HepG2 (cell line): ENCODE measurements around the gene LYST. TPM values are rescaled to one million over a fixed set of nuclear protein-coding genes. Genes with fewer than 3 reads are reported as not detected.
A peak's percentile ranks its signal among the peaks of the same experiment; 100 is the strongest.

Source experiments
- ATF5 ChIP-seq: sonication (generic); formaldehyde crosslinking; IDR thresholded peaks from 2 replicates; pipeline ENCODE4 v1.4.0; 2020; ENCODE audit warnings: mild to moderate bottlenecking, low read depth, missing genetic modification reagents
- HDAC1 ChIP-seq: sonication (generic); formaldehyde crosslinking; IDR thresholded peaks from 2 replicates; pipeline ENCODE4 v1.5.1; 2020; ENCODE audit warnings: mild to moderate bottlenecking, missing genetic modification reagents
- HMG20B ChIP-seq: conservative IDR thresholded peaks from 2 replicates; pipeline ENCODE4 v1.6.1; 2016; ENCODE audit warnings: missing genetic modification reagents, missing compliant biosample characterization
- HMGXB4 ChIP-seq, 2 experiments: sonication (generic) in 1 of 2; formaldehyde crosslinking in 1 of 2; IDR thresholded peaks; 2 replicates each; pipeline versions ENCODE4 v1.4.0 to v1.6.1; 2018 to 2020; ENCODE audit warnings: missing genetic modification reagents in 2 of 2, borderline replicate concordance in 1 of 2, low read depth in 1 of 2, mild to moderate bottlenecking in 1 of 2, missing biosample characterization in 1 of 2
- MAZ ChIP-seq, 2 experiments: sonication (generic) in 1 of 2; formaldehyde crosslinking in 1 of 2; IDR thresholded peaks; 2 replicates each; pipeline versions ENCODE4 v1.5.0 to v1.6.1; 2012 to 2020; ENCODE audit warnings: low read depth in 2 of 2, mild to moderate bottlenecking in 2 of 2, borderline replicate concordance in 1 of 2, improper control_type of control experiment in 1 of 2, low read length in 1 of 2, missing genetic modification reagents in 1 of 2, moderate library complexity in 1 of 2
- MBNL3 ChIP-seq: fragments of 250-450 bp; sonication (Bioruptor Pico); conservative IDR thresholded peaks from 2 replicates; pipeline ENCODE4 v1.8.0; 2022; ENCODE audit warnings: mild to moderate bottlenecking, inconsistent platforms
- NONO ChIP-seq, 2 experiments: fragments of 450-650 bp in 1 of 2; sonication (generic) in 1 of 2; formaldehyde crosslinking in 1 of 2; IDR thresholded peaks in 1 of 2; conservative IDR thresholded peaks in 1 of 2; 2 replicates each; pipeline versions ENCODE4 v1.6.1 to v1.8.0; 2017 to 2022; ENCODE audit warnings: mild to moderate bottlenecking in 1 of 2, missing genetic modification reagents in 1 of 2, moderate library complexity in 1 of 2
- RAD21 ChIP-seq: fragments of 450-650 bp; formaldehyde crosslinking; IDR thresholded peaks from 2 replicates; pipeline ENCODE4 v1.5.0; 2020; ENCODE audit warnings: mild to moderate bottlenecking
- RXRA ChIP-seq: sonication (generic); formaldehyde crosslinking; IDR thresholded peaks from 2 replicates; pipeline ENCODE4 v1.5.1; 2020; ENCODE audit warnings: missing genetic modification reagents
- SALL1 ChIP-seq: sonication (generic); formaldehyde crosslinking; IDR thresholded peaks from 2 replicates; pipeline ENCODE4 v1.8.0; 2022; ENCODE audit warnings: mild to moderate bottlenecking, missing genetic modification reagents
- TEAD2 ChIP-seq: sonication (generic); formaldehyde crosslinking; IDR thresholded peaks from 2 replicates; pipeline ENCODE4 v1.9.0; 2021; ENCODE audit warnings: missing genetic modification reagents
- ZIK1 ChIP-seq: sonication (generic); formaldehyde crosslinking; IDR thresholded peaks from 2 replicates; pipeline ENCODE4 v1.5.0; 2020; ENCODE audit warnings: mild to moderate bottlenecking, low read depth, missing genetic modification reagents, borderline replicate concordance
- ZNF547 ChIP-seq: sonication (generic); formaldehyde crosslinking; IDR thresholded peaks from 2 replicates; pipeline ENCODE4 v1.5.1; 2020; ENCODE audit warnings: mild to moderate bottlenecking, missing genetic modification reagents
- ZNF597 ChIP-seq: sonication (generic); formaldehyde crosslinking; IDR thresholded peaks from 2 replicates; pipeline ENCODE4 v1.5.0; 2020; ENCODE audit warnings: missing genetic modification reagents
- ZNF777 ChIP-seq: sonication (generic); formaldehyde crosslinking; IDR thresholded peaks from 2 replicates; pipeline ENCODE4 v1.4.0; 2020; ENCODE audit warnings: missing genetic modification reagents
- polyA plus RNA-seq, 8 experiments: library from polyadenylated mRNA; depleted of rRNA in 3 of 8; stranded (reverse) in 7 of 8; unstranded in 1 of 8; fragments of >200 nt; fragmentation: Illumina TruSeq in 4 of 8; extraction: Trizol in 4 of 8; gene quantifications; 2 replicates each; pipeline versions ENCODE4 v1.2.1 to v1.2.3, GENCODE V29; 2011 to 2016; ENCODE audit warnings: low read depth in 4 of 8, missing spikeins in 1 of 8, mixed read lengths in 1 of 8; ENCODE audit not compliant: insufficient read depth in 1 of 8
- total RNA-seq, 5 experiments: library from RNA; depleted of rRNA; stranded (reverse); fragments of >200 nt; fragmentation: Illumina TruSeq; extraction: Trizol; gene quantifications; 2 replicates each; pipeline ENCODE4 v1.2.3, GENCODE V29; 2016; ENCODE audit warnings: low read depth in 1 of 5
- TF ChIP-seq, protein P1 (sequence below): sonication (generic); formaldehyde crosslinking; IDR thresholded peaks from 2 replicates; pipeline ENCODE4 v1.4.0; 2020; ENCODE audit warnings: missing genetic modification reagents

Gene LYST
- total and polyA plus RNA-seq, 2 of the 13 experiments (the other 11 are each of a cell fraction or from before 2014, with no cell fraction given) = 0.91 to 2.5 TPM

DNA sequence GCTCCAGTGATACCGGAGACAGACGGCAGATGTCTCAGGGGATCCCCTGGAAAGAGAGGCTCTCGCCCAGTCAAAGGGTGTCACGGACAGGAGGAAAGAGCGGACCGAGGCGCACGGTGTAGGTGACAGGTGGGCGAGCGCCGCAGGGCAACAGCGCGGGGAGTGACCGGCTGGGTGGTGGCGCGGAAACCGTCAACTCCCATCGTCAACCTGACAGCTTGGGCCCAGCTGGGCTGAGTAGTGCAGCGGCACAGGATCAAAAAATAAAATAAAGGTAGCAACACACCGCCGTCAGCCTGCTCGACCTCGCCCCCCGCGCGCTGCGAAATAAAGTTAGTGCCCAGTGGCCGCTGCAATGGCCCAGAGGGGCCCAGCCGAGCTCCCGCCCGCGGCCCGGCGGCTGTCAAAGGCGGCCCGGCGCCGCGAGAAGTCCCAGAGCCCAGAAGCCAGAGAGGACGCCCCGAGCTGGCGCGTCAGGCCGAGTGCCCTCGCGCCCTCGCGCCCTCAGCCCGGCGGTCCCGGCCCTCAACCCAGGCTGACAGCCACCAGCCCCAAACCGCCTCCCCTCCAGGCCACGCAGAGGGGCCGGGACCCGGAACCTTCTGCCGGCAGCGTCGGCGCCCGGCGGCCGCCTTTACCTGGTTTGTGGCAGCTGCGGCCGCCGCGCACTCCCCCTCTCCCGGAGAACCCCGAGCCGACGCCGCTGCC, at the start of gene LYST (continued):
- TF ChIP-seq ZNF597 (CRISPR knock-in tag) (no peak), ZIK1 (CRISPR knock-in tag) (no peak), RXRA (CRISPR knock-in tag) (no peak), ZNF777 (peak; percentile 67), MAZ (IDR thresholded peaks at IDR 0.05; ENCODE audit: borderline replicate concordance, low read depth, low read length) (no peak), MAZ (CRISPR knock-in tag; IDR thresholded peaks at IDR 0.05; ENCODE audit: low read depth) (peak; percentile 55; the same call in 1 of the 2 replicates), ATF5 (CRISPR knock-in tag) (no peak), ZNF547 (CRISPR knock-in tag) (no peak), MBNL3 (CRISPR knock-in tag) (no peak), RAD21 (CRISPR knock-in tag) (peak; percentile 36; the same call in 1 of the 2 replicates), NONO (IDR thresholded peaks at IDR 0.05) (no peak), NONO (CRISPR knock-in tag; conservative IDR thresholded peaks at IDR 0.05) (no peak), TEAD2 (CRISPR knock-in tag) (no peak), HDAC1 (CRISPR knock-in tag) (peak; percentile 71), HMGXB4 (CRISPR knock-in tag; IDR thresholded peaks at IDR 0.05; ENCODE audit: borderline replicate concordance in 1 of 2, low read depth in 1 of 2) (peak in 1 of 2 experiments; percentile 39; a peak in 1 of 4 replicates), HMG20B (no peak), SALL1 (CRISPR knock-in tag) (no peak)
- TF ChIP-seq, protein P1, sequence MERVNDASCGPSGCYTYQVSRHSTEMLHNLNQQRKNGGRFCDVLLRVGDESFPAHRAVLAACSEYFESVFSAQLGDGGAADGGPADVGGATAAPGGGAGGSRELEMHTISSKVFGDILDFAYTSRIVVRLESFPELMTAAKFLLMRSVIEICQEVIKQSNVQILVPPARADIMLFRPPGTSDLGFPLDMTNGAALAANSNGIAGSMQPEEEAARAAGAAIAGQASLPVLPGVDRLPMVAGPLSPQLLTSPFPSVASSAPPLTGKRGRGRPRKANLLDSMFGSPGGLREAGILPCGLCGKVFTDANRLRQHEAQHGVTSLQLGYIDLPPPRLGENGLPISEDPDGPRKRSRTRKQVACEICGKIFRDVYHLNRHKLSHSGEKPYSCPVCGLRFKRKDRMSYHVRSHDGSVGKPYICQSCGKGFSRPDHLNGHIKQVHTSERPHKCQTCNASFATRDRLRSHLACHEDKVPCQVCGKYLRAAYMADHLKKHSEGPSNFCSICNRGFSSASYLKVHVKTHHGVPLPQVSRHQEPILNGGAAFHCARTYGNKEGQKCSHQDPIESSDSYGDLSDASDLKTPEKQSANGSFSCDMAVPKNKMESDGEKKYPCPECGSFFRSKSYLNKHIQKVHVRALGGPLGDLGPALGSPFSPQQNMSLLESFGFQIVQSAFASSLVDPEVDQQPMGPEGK = no peak
